Measurements from ENCODE around the gene SLC25A45. TPM values are rescaled to one million over a fixed set of nuclear protein-coding genes. Genes with fewer than 3 reads are reported as not detected.

The SLC25A45 gene
- total and polyA plus RNA-seq, 2 experiments from 2014 or later: 0.10 to 0.74 TPM

- no peaks in the 10 kb centered on the region for H3K9me3 Mint-ChIP-seq
- no peak overlapping the region for H3K4me2 ChIP-seq
- ATAC-seq: peak; percentile 93
These were observed 16.1 kb downstream of the SLC25A45 start for GRCh38 chr11:65366340-65366773.

GRCh38 chr11:65363770-65364169 lies 18.7 kb downstream of the SLC25A45 start:
- Histone ChIP-seq H3K79me2 (replicated peaks; ENCODE audit: insufficient read depth) (no peaks in the 10 kb centered on the region), H3K27ac (ENCODE audit: low read depth) (no peak overlapping the region), H3K9me2 (ENCODE audit: insufficient read depth) (no peaks in the 10 kb centered on the region), H3K27me3 (ENCODE audit: insufficient read depth) (no peaks in the 10 kb centered on the region), H2AFZ (no peak overlapping the region), H3F3A (replicated peaks; ENCODE audit: low read depth) (no peaks in the 10 kb centered on the region), H3K4me2 (no peak overlapping the region), H4K20me1 (replicated peaks; ENCODE audit: insufficient read depth) (no peaks in the 10 kb centered on the region; the same call in 1 of the 2 replicates), H3K36me3 (ENCODE audit: insufficient read depth) (no peaks in the 10 kb centered on the region), H3K4me1 (ENCODE audit: insufficient read depth) (no peaks in the 10 kb centered on the region), H3K4me3 (no peak overlapping the region)
- Mint-ChIP-seq H3K36me3 (ENCODE audit: low read depth) (no peaks in the 10 kb centered on the region), H3K9me3 (no peaks in the 10 kb centered on the region), H3K4me1 (peaks cover 6% of the 10 kb centered on the region), H3K27ac (no peak overlapping the region), H3K4me3 (no peak overlapping the region), H3K27me3 (ENCODE audit: insufficient read depth, low read depth, poor library complexity) (peaks cover 6% of the 10 kb centered on the region)
- TF ChIP-seq CTCF (conservative IDR thresholded peaks at IDR 0.05; ENCODE audit: low read depth in 2 of 2) (no peak), NANOG (IDR thresholded peaks at IDR 0.05; ENCODE audit: borderline replicate concordance) (no peak), EZH2 (IDR thresholded peaks at IDR 0.05; ENCODE audit: low read depth, unreplicated experiment) (no peak), REST (IDR thresholded peaks at IDR 0.05; ENCODE audit: unreplicated experiment) (no peak)
- no peak for ATAC-seq
- no peak for DNase-seq (ENCODE audit: low spot score)

More at GRCh38 chr11:65366340-65366773, 16.1 kb downstream of the SLC25A45 start:
- H3K36me3 Mint-ChIP-seq (ENCODE audit: low read depth): no peaks in the 10 kb centered on the region
- Histone ChIP-seq H3K4me1 (ENCODE audit: insufficient read depth) (no peaks in the 10 kb centered on the region), H3F3A (replicated peaks; ENCODE audit: low read depth) (no peaks in the 10 kb centered on the region), H3K27ac (ENCODE audit: low read depth) (no peak overlapping the region), H3K79me2 (replicated peaks; ENCODE audit: insufficient read depth) (no peaks in the 10 kb centered on the region), H3K4me3 (no peak overlapping the region), H4K20me1 (replicated peaks; ENCODE audit: insufficient read depth) (no peaks in the 10 kb centered on the region; the same call in 1 of the 2 replicates), H3K9me2 (ENCODE audit: insufficient read depth) (no peaks in the 10 kb centered on the region), H2AFZ (peak overlapping the region; percentile 4), H3K27me3 (ENCODE audit: insufficient read depth) (no peaks in the 10 kb centered on the region), H3K36me3 (ENCODE audit: insufficient read depth) (no peaks in the 10 kb centered on the region)
- H3K27ac Mint-ChIP-seq: no peak overlapping the region
- no peaks in the 10 kb centered on the region; the same call in 2 of the 3 replicates for H3K4me1 Mint-ChIP-seq
- TF ChIP-seq NANOG (IDR thresholded peaks at IDR 0.05; ENCODE audit: borderline replicate concordance): no peak
- no peak for TF ChIP-seq STAT1 (IDR thresholded peaks at IDR 0.05; ENCODE audit: unreplicated experiment)
- TF ChIP-seq EZH2 (IDR thresholded peaks at IDR 0.05; ENCODE audit: low read depth, unreplicated experiment): no peak
- peak; percentile 85 to 89 for TF ChIP-seq CTCF (conservative IDR thresholded peaks at IDR 0.05; ENCODE audit: low read depth in 2 of 2)
- no peak for TF ChIP-seq EZH2phosphoT487 (IDR thresholded peaks at IDR 0.05; ENCODE audit: unreplicated experiment)
- TF ChIP-seq ZNF114 (CRISPR knock-in tag; IDR thresholded peaks at IDR 0.05): no peak
- H3K27me3 Mint-ChIP-seq (ENCODE audit: insufficient read depth, low read depth, poor library complexity): peaks cover 10% of the 10 kb centered on the region
- H3K4me3 Mint-ChIP-seq: no peak overlapping the region
- DNase-seq (ENCODE audit: low spot score): peak; percentile 91

All from GM23338 (cell line).